HCT116 (cell line): ENCODE results near the gene HTR3B. TPM values are rescaled to one million over a fixed set of nuclear protein-coding genes. Genes with fewer than 3 reads are reported as not detected.
A peak's percentile ranks its signal among the peaks of the same experiment; 100 is the strongest.

ENCODE experiments used
- ATAC-seq: fragments of 200-7000 bp; cut with Tn5 transposase; 2 replicates; pipeline ENCODE4 v1.9.1; 2020; ENCODE audit warnings: mild to moderate bottlenecking, moderate library complexity
- BruUV-seq: library from RNA; stranded (reverse); fragments of 400-500 nt; replicated peaks from 2 replicates; lab custom pipeline; 2021; lab: Mats Ljungman, UMichigan
- CTCF ChIA-PET: fragments of 300-600 bp; sonication (Branson Sonifier 250); formaldehyde crosslinking; loops from one replicate; lab custom pipeline; 2021; ENCODE audit warnings: antibody characterized with exemption; lab: Charles Lee
- POLR2A ChIA-PET: fragments of 300-600, 350-600 bp; sonication (Branson Sonifier 250); formaldehyde crosslinking; loops from one replicate; lab custom pipeline; 2021; ENCODE audit warnings: antibody characterized with exemption; lab: Charles Lee
- RAD21 ChIA-PET, 2 experiments: fragments of 300-600 bp; sonication (Branson Sonifier 250); formaldehyde crosslinking; loops; one replicate each; lab custom pipeline; 2023; ENCODE audit warnings: low total read pairs in 2 of 2; ENCODE audit not compliant: uncharacterized antibody in 2 of 2, unreplicated experiment in 2 of 2, low non-redundant PET in 1 of 2; lab: Charles Lee
- DNase-seq: peaks from one replicate; pipeline ENCODE4 v3.0.0-alpha.2; 2010; ENCODE audit warnings: low read depth, low spot score
- H2AFZ ChIP-seq: fragments of 200-600 bp; shearing (Covaris generic), sonication (generic); 2 replicates; pipeline ENCODE4 v1.6.1; 2017; ENCODE audit warnings: low read depth, mixed run types, mixed read lengths, antibody characterized with exemption, low read length; ENCODE audit not compliant: poor library complexity, severe bottlenecking
- H3K27ac ChIP-seq: 2 replicates; pipeline ENCODE4 v1.5.1; 2012; ENCODE audit warnings: low read depth, low read length
- H3K27me3 ChIP-seq: fragments of 200-600 bp; sonication (generic); 2 replicates; pipeline ENCODE4 v1.6.1; 2016; ENCODE audit warnings: mixed run types, low read length, mixed read lengths; ENCODE audit not compliant: insufficient read depth
- H3K36me3 ChIP-seq, 2 experiments: fragments of 200-500 bp in 1 of 2; fragments of 200-600 bp in 1 of 2; sonication (Bioruptor generic) in 1 of 2; sonication (generic) in 1 of 2; 2 replicates each; pipeline versions ENCODE4 v1.5.1 to v1.6.1; 2014 to 2016; ENCODE audit warnings: low read length in 2 of 2, inconsistent platforms in 1 of 2, mixed read lengths in 1 of 2, mixed run types in 1 of 2; ENCODE audit not compliant: insufficient read depth in 2 of 2, control insufficient read depth in 1 of 2
- H3K4me1 ChIP-seq, 2 experiments: fragments of 200-600 bp in 1 of 2; sonication (generic) in 1 of 2; 2 replicates each; pipeline versions ENCODE4 v1.5.1 to v1.6.1; 2012 to 2017; ENCODE audit warnings: low read length in 2 of 2, inconsistent platforms in 1 of 2, mild to moderate bottlenecking in 1 of 2, mixed read lengths in 1 of 2, mixed run types in 1 of 2, moderate library complexity in 1 of 2; ENCODE audit not compliant: insufficient read depth in 2 of 2, control insufficient read depth in 1 of 2
- H3K4me2 ChIP-seq: fragments of 200-600 bp; sonication (generic); 2 replicates; pipeline ENCODE4 v1.6.1; 2017; ENCODE audit warnings: mixed run types, low read length, mixed read lengths
- H3K4me3 ChIP-seq, 2 experiments: fragments of 200-600 bp in 1 of 2; sonication (generic) in 1 of 2; replicated peaks in 1 of 2; 2 replicates each; pipeline ENCODE4 v1.5.1; 2011 to 2016; ENCODE audit warnings: low read length in 2 of 2, control low read depth in 1 of 2, low read depth in 1 of 2, mild to moderate bottlenecking in 1 of 2, mixed read lengths in 1 of 2, mixed run types in 1 of 2
- H3K79me2 ChIP-seq: fragments of 200-600 bp; sonication (generic); 2 replicates; pipeline ENCODE4 v1.6.1; 2017; ENCODE audit warnings: mild to moderate bottlenecking, mixed run types, low read length, moderate library complexity, mixed read lengths; ENCODE audit not compliant: insufficient read depth
- H3K9ac ChIP-seq: fragments of 200-600 bp; sonication (generic); 2 replicates; pipeline ENCODE4 v1.6.1; 2016; ENCODE audit warnings: low read length, mixed read lengths
- H3K9me2 ChIP-seq: fragments of 200-600 bp; sonication (generic), shearing (Covaris generic); 2 replicates; pipeline ENCODE4 v1.6.1; 2017; ENCODE audit warnings: mixed run types, mild to moderate bottlenecking, moderate library complexity; ENCODE audit not compliant: insufficient read depth
- H3K9me3 ChIP-seq, 2 experiments: fragments of 200-500 bp in 1 of 2; fragments of 200-600 bp in 1 of 2; sonication (Bioruptor generic) in 1 of 2; sonication (generic) in 1 of 2; 2 replicates each; pipeline ENCODE4 v1.6.1; 2014 to 2017; ENCODE audit warnings: low read length in 2 of 2, mixed read lengths in 2 of 2, inconsistent platforms in 1 of 2, low read depth in 1 of 2, mild to moderate bottlenecking in 1 of 2, mixed run types in 1 of 2, moderate library complexity in 1 of 2; ENCODE audit not compliant: control insufficient read depth in 1 of 2, insufficient read depth in 1 of 2
- H4K20me1 ChIP-seq: fragments of 200-600 bp; sonication (generic), shearing (Covaris generic); 2 replicates; pipeline ENCODE4 v1.6.1; 2017; ENCODE audit warnings: mixed run types, mild to moderate bottlenecking, moderate library complexity; ENCODE audit not compliant: insufficient read depth
- CTCF ChIP-seq, 3 experiments: fragments of 200-600 bp in 1 of 3; sonication (generic) in 1 of 3; IDR thresholded peaks in 2 of 3; conservative IDR thresholded peaks in 1 of 3; 2 replicates each; pipeline ENCODE4 v1.5.1; 2012 to 2017; ENCODE audit warnings: low read depth in 2 of 3, low read length in 2 of 3, antibody characterized with exemption in 1 of 3, borderline replicate concordance in 1 of 3, control low read depth in 1 of 3, mild to moderate bottlenecking in 1 of 3, mixed read lengths in 1 of 3, mixed run types in 1 of 3, moderate library complexity in 1 of 3; ENCODE audit not compliant: insufficient read depth in 1 of 3
- EZH2phosphoT487 ChIP-seq: fragments of 200-600 bp; IDR thresholded peaks from 2 replicates; pipeline ENCODE4 v1.6.1; 2018; ENCODE audit warnings: antibody characterized with exemption, borderline replicate concordance
- POLR2AphosphoS5 ChIP-seq: IDR thresholded peaks from 2 replicates; pipeline ENCODE4 v1.6.1; 2011; ENCODE audit warnings: mild to moderate bottlenecking, low read depth, low read length, moderate library complexity
- RAD21 ChIP-seq: IDR thresholded peaks from 2 replicates; pipeline ENCODE4 v1.6.1; 2012; ENCODE audit warnings: low read depth, mild to moderate bottlenecking
- TCF7L2 ChIP-seq: IDR thresholded peaks from 2 replicates; pipeline ENCODE4 v1.7.0; 2011; ENCODE audit warnings: borderline replicate concordance, inconsistent platforms; ENCODE audit not compliant: insufficient read depth, insufficient read length; ENCODE audit errors: extremely low read depth
- intact Hi-C: fragments of 100-400 bp; cut with micrococcal nuclease; formaldehyde crosslinking; loops from 2 replicates; pipeline ENCODE4 v1.10.0; 2022
- total RNA-seq: library from RNA; stranded (reverse); gene quantifications from one replicate; pipeline ENCODE4 v1.2.1, GENCODE V29; 2021; ENCODE audit not compliant: unreplicated experiment

The HTR3B gene
- total RNA-seq, 1 experiment from 2014 or later: not detected

- Histone ChIP-seq H3K4me1 (no peaks in the 10 kb centered on the region), H3K4me2 (no peak overlapping the region), H3K79me2 (no peaks in the 10 kb centered on the region), H3K9me2 (no peaks in the 10 kb centered on the region), H3K9me3 (no peaks in the 10 kb centered on the region), H3K27me3 (peaks cover 33% of the 10 kb centered on the region), H3K4me3 (no peak overlapping the region), H3K27ac (no peak overlapping the region), H4K20me1 (no peaks in the 10 kb centered on the region), H3K36me3 (no peaks in the 10 kb centered on the region), H3K9ac (no peak overlapping the region), H2AFZ (no peak overlapping the region)
- ChIA-PET POLR2A (no interaction called here), RAD21 (interaction anchor here (1.0 to 2.0 kb wide), 2 partner anchors 267 kb away, joined by 5 to 7 read pairs; no protein-coding TSS in a partner anchor), CTCF (interaction anchor here (0.8 to 5.7 kb wide), 8 partner anchors 8 to 266 kb away, joined by 3 to 74 read pairs (median 3); no protein-coding TSS in a partner anchor)
- no peak for TF ChIP-seq POLR2AphosphoS5
- TF ChIP-seq EZH2phosphoT487: no peak
- TF ChIP-seq RAD21: peak; percentile 82
- TF ChIP-seq CTCF (IDR thresholded peaks at IDR 0.05 in 2 of 3, conservative IDR thresholded peaks at IDR 0.05 in 1 of 3; ENCODE audit: borderline replicate concordance in 1 of 3, insufficient read depth in 1 of 3, low read depth in 2 of 3, low read length in 2 of 3): peak; percentile 66 to 81 (median 74)
- TF ChIP-seq TCF7L2: no peak
- DNase-seq (no peak), ATAC-seq (peak; percentile 75)
- intact Hi-C loops: loop anchor here (1.0 to 5.0 kb wide), 4 partner anchors 98 to 687 kb away; no protein-coding TSS in a partner anchor
- BruUV-seq: no TSS peak
Measured at GRCh38 chr11:113994077-113994954, 89.7 kb downstream of the HTR3B start.

Other genes with a start within 250 kb of the HTR3B start
- gene TMPRSS5, start 198.5 kb upstream of the HTR3B start, total RNA-seq: 0.71 TPM
- gene ZW10, start 131.1 kb upstream of the HTR3B start, total RNA-seq: 21.0 TPM
- not detected for gene CLDN25, start 125.0 kb upstream of the HTR3B start, total RNA-seq
- 23.5 TPM for gene USP28, start 29.2 kb upstream of the HTR3B start, total RNA-seq
- 0.12 TPM for gene HTR3A, start 70.3 kb downstream of the HTR3B start, total RNA-seq
- gene ZBTB16, start 154.9 kb downstream of the HTR3B start, total RNA-seq: 0.30 TPM